GM21360 (cell line): Measurements from ENCODE around the gene BAZ1B.
A peak's percentile ranks its signal among the peaks of the same experiment; 100 is the strongest.
"Not testable (repeated sequence)": the region's sequence is repeated elsewhere in the genome, so short reads cannot be mapped to it uniquely, and the experiment has no call there.

Experiments
- ATAC-seq: cut with Tn5 transposase; IDR thresholded peaks from one replicate; pipeline ENCODE4 v1.9.1; 2021; ENCODE audit warnings: mild to moderate bottlenecking, moderate library complexity; ENCODE audit not compliant: unreplicated experiment

Gene BAZ1B

DNA sequence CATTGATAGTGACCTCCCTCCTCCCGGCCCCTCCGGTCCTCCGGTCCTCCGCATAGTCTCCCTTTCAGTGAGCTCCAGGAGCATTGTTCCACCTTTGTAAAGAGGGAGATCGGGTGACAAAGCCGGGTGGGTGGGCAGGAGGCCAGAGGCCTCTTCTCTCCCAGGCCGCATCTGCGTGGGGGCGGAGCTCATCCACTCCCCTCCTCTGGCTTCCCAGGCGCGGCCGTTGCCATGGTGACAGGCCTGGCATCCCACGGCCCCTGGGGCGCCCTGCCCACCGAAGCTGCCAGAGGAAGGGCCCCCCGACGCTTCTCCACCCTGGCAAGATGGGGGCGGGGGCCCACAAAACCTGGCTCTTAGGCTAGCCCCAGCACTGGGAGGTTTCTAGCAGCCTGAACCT lies 92.9 kb downstream of the BAZ1B start:
- no peak for ATAC-seq

- ATAC-seq: no peak
Measured at GRCh38 chr7:73427902-73428787, 93.9 kb downstream of the BAZ1B start.

DNA sequence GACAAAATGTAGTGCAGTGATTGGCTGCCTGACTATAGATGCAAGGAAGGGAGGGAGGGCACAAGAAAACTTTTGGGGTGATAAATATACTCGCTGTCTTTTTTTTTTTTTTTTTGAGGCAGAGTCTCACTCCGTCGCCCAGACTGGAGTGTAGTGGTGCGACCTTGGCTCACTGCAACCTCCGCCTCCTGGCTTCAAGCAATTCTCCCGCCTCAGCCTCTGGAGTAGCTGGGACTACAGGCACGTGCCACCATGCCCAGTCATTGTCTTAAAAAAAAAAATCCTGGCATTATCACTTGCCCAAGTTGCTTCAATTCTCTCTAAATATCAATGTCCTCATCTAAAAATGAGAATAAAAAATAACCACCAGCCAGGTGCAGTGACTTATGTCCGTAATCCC lies 96.1 kb downstream of the BAZ1B start:
- ATAC-seq: no peak

- ATAC-seq: no peak
Measured at GRCh38 chr7:73425356-73425983, 96.6 kb downstream of the BAZ1B start.

DNA sequence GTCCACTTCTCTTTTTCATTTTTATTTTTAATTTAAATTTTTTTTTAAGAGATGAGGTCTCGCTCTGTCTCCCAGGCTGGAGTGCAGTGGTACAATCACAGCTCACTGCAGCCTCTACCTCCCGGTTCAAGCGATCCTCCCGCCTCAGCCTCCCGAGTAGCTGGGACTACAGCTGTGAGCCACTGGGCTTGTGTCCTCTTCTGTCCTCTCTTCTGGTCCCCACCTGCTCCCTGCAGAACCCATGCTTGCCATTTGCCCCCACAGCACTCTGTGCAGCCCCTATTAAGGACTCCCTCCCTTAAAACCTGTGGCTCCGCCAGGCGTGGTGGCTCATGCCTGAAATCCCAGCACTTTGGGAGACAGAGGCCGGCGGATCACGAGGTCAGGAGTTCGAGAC lies 97.6 kb downstream of the BAZ1B start:
- ATAC-seq: no peak

GRCh38 chr7:73423519-73424488 lies 98.3 kb downstream of the BAZ1B start:
- ATAC-seq: no peak

DNA sequence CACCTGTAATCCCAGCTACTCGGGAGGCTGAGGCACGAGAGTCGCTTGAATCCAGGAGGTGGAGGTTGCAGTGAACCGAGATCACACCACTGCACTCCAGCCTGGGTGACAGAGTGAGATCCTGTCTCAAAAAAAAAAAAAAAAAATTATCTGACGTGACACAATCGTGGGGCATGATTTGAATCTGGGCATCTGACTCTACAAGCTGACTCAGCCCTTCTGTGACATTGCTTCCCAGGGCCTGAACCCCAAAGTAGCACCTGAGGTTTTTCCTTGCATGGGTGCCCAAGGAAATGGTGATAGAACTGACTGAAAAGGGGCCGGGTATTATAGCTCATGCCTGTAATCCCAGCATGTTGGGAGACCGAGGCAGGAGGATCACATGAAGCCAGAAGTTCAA lies 101.5 kb downstream of the BAZ1B start:
- ATAC-seq: not testable (repeated sequence)

DNA sequence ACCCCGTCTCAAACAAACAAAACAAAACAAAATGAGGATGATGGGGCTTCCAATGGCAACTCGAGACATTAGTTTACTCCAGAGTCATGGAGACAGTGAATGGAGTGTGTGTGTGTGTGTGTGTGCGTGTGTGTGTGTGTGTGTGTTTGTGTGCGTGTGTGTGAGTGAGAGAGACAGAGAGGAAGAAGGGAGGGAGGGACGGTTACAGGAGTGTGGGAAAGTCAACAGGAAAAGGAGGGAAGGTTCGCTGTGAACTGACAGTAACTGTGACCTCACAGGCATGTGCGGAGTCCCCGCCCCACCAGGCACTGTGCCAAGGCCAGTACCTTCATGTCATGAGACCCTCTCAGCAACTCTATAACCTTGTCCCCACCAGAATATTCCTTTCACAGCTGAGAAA lies 102.1 kb downstream of the BAZ1B start:
- ATAC-seq: not testable (repeated sequence)

DNA sequence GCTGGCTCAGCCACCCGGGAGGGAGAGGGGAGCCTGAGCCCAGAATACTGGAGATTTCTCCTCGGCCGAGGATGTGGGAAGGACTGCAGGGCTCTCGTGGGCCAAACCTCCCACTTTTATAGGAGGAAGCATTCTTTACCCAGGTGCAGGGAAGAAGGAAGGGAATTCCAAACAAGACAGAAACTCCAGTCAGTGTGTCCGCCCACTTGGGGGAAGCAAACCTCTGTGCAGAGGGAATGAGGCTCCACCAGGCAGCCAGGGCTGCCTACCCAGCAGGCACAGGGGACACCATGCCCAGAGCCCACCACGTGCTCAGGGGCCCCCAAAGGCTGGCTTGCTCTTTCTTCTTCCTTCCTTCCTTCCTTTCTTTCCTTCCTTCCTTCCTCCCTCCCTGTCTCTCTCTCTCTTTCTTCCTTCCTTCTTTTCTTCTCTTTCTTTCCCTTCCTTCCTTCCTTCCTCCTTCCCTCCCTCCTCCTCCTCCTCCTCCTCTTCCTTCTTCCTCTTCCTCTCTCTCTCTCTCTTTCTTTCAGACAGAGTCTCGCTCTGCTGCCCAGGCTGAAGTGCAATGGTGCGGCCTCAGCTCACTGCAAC lies 103.9 kb downstream of the BAZ1B start:
- no peak for ATAC-seq

GRCh38 chr7:73410541-73411131 lies 111.5 kb downstream of the BAZ1B start:
- ATAC-seq: not testable (repeated sequence)

DNA sequence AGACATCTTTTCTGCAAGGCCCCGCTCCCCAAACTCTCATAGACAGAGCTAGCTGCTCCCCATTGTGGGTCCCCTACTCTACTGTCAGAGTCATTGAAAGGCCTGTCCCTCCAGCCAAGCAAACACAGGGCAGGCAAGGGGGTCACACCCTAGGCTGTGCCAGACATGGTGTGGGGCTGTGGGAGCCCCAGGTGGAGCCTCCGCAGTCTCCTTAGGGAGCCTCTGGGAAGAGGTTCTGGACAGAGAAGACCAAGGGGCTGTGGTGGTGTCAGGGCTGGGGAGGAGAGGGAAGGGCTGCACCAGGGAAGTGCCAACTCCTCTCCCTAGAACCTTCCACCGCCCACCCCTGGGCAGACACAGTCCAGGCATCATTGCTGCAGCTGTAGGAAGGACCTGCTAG lies 117.2 kb downstream of the BAZ1B start:
- ATAC-seq: not testable (repeated sequence)

DNA sequence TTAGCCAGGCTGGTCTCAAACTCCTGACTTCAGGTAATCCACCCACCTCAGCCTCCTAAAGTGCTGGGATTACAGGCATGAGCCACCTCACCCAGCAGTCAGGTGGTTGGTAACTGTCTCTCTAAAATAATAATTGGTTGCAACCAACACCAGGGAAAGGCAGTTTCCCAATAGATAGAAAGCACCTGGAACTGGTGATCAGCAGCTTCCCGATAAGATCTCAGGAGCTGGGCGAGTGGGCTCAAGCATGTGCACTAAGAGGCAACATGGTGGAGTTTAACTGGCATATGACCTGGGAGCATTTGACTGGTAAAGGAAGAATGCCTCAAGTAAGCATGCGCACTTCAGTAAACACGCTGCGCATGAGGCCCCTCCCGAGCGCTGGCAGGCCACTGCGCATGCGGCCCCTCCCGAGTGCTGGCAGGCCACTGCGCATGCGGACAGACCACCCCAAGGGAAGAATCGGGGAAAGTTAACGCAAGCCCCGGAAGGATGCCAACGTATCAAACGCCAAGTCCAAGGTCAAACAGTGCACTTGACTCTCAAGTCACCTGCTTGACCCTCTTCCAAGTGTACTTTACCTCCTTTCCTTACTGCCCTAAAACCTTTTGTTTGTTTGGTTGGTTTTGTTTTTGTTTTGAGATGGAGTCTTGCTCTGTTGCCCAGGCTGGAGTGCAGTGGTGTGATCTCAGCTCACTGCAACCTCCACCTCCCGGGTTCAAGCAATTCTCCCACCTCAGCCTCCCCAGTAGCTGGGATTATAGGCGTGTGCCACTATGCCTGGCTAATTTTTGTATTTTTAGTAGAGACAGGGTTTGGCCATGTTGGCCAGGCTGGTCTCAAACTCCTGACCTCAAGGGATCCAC lies 122.7 kb downstream of the BAZ1B start:
- ATAC-seq: peak; percentile 57

- no peak for ATAC-seq
Measured at GRCh38 chr7:73397521-73398281, 124.4 kb downstream of the BAZ1B start.

DNA sequence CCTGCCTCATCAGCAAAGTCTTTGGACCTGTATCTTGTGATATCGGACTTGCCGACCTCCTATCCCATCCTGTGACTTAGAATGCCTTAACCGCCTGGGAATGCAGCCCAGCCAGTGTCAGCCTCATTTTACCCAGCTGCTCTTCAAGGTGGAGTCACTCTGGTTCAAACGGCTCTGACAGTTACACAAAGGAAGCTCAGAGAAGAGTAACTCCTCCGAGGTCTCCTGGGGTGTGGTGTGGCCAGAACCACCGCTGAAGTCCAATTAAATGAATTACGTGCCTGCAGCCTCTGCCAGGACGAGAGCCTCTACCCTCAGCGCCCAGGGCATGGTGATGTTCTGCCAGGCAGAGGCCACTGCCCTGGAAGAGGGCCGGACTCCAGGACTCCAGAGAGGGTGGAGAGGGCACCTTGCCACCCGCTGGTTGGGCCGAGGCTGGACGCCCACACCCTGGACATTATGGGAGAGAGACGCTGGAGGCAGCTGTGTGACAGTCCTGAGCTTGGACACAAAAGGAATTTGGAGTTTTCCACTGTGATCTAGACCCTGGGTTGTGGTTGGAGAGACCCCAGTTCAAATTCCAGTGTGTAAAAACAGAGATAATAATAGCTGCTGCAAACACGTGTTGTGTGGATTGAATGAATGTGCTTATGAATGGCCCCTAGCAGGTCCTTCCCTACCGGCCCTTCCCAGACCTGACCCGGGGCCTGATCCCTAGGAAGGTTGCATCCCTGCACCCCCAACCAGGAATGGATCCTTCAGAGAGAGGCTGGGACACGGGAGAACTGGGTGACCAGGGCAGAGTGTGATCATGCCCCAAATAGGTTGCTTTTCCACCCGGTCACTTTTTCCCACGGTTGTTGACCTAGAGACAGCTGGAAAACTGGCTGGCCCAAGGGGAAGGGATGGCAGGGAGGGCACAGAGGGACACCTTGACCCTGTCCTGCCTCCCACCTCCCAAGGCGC lies 126.3 kb downstream of the BAZ1B start:
- no peak for ATAC-seq

- ATAC-seq: no peak
Measured at GRCh38 chr7:73394422-73394821, 127.7 kb downstream of the BAZ1B start.

- no peak for ATAC-seq
Measured at GRCh38 chr7:73391396-73391795, 130.7 kb downstream of the BAZ1B start.
